GM23338 (cell line): ENCODE data around the gene QRFP. TPM values are rescaled to one million over a fixed set of nuclear protein-coding genes. Genes with fewer than 3 reads are reported as not detected.

Experiments
- ATAC-seq: fragments of 200-7000 bp; cut with Tn5 transposase; 3 replicates; pipeline ENCODE4 v1.9.1; 2020
- DNase-seq: peaks from one replicate; pipeline ENCODE4 v3.0.0-alpha.2; 2015; ENCODE audit warnings: low spot score
- H2AFZ ChIP-seq: fragments of 200-600 bp; sonication (generic); 2 replicates; pipeline ENCODE4 v1.8.0; 2016; ENCODE audit warnings: antibody characterized with exemption, mild to moderate bottlenecking, moderate library complexity
- H3F3A ChIP-seq: fragments of 200-600 bp; sonication (generic); replicated peaks from 2 replicates; pipeline ENCODE4 v1.8.0; 2017; ENCODE audit warnings: antibody characterized with exemption, mixed run types, low read depth
- H3K27ac ChIP-seq: fragments of 200-600 bp; sonication (generic); 2 replicates; pipeline ENCODE4 v1.6.1; 2016; ENCODE audit warnings: low read depth
- H3K27me3 ChIP-seq: fragments of 200-600 bp; sonication (generic); 2 replicates; pipeline ENCODE4 v1.8.0; 2016; ENCODE audit warnings: mild to moderate bottlenecking, mixed run types, moderate library complexity; ENCODE audit not compliant: insufficient read depth
- H3K36me3 ChIP-seq: fragments of 200-600 bp; sonication (generic); 2 replicates; pipeline ENCODE4 v1.8.0; 2016; ENCODE audit warnings: mild to moderate bottlenecking; ENCODE audit not compliant: insufficient read depth
- H3K4me1 ChIP-seq: fragments of 200-600 bp; sonication (generic); 2 replicates; pipeline ENCODE4 v1.8.0; 2016; ENCODE audit warnings: mild to moderate bottlenecking, moderate library complexity; ENCODE audit not compliant: insufficient read depth
- H3K4me2 ChIP-seq: fragments of 200-600 bp; sonication (generic); 2 replicates; pipeline ENCODE4 v1.7.1; 2017; ENCODE audit warnings: mixed run types
- H3K4me3 ChIP-seq: fragments of 200-600 bp; sonication (generic); 2 replicates; pipeline ENCODE4 v1.6.1; 2016; ENCODE audit warnings: mixed run types
- H3K79me2 ChIP-seq: fragments of 200-600 bp; sonication (generic); replicated peaks from 2 replicates; pipeline ENCODE4 v1.8.0; 2017; ENCODE audit warnings: mild to moderate bottlenecking; ENCODE audit not compliant: insufficient read depth
- H3K9me2 ChIP-seq: fragments of 200-600 bp; sonication (generic); 2 replicates; pipeline ENCODE4 v1.8.0; 2017; ENCODE audit not compliant: insufficient read depth
- H4K20me1 ChIP-seq: fragments of 200-600 bp; sonication (generic); replicated peaks from 2 replicates; pipeline ENCODE4 v1.8.0; 2017; ENCODE audit warnings: mild to moderate bottlenecking; ENCODE audit not compliant: insufficient read depth
- H3K27ac Mint-ChIP-seq: 2 replicates; pipeline ENCODE4 v1.8.0; 2020; ENCODE audit warnings: inconsistent platforms, mild to moderate bottlenecking, moderate library complexity, mixed read lengths
- H3K27me3 Mint-ChIP-seq: 3 replicates; pipeline ENCODE4 v1.8.0; 2022; ENCODE audit warnings: low read depth, mild to moderate bottlenecking, moderate library complexity, mixed read lengths, inconsistent platforms; ENCODE audit not compliant: insufficient read depth, poor library complexity
- H3K36me3 Mint-ChIP-seq: 3 replicates; pipeline ENCODE4 v1.8.0; 2021; ENCODE audit warnings: low read depth, mild to moderate bottlenecking, inconsistent platforms, moderate library complexity, mixed read lengths
- H3K4me1 Mint-ChIP-seq: 3 replicates; pipeline ENCODE4 v1.8.0; 2020; ENCODE audit warnings: mild to moderate bottlenecking, inconsistent platforms, mixed read lengths
- H3K4me3 Mint-ChIP-seq: 3 replicates; pipeline ENCODE4 v1.8.0; 2021; ENCODE audit warnings: moderate library complexity, mild to moderate bottlenecking, inconsistent platforms, mixed read lengths
- H3K9me3 Mint-ChIP-seq: 3 replicates; pipeline ENCODE4 v1.8.0; 2020; ENCODE audit warnings: moderate library complexity, mild to moderate bottlenecking, inconsistent platforms, mixed read lengths
- CREB1 ChIP-seq: fragments of 250-450 bp; sonication (Bioruptor Pico); IDR thresholded peaks from 2 replicates; pipeline ENCODE4 v1.5.0; 2020; ENCODE audit warnings: low read depth, mild to moderate bottlenecking, moderate library complexity
- EZH2 ChIP-seq: fragments of 200-600 bp; sonication (generic); IDR thresholded peaks from one replicate; pipeline ENCODE4 v1.8.0; 2017; ENCODE audit warnings: antibody characterized with exemption, mild to moderate bottlenecking, low read depth; ENCODE audit not compliant: unreplicated experiment
- EZH2phosphoT487 ChIP-seq: fragments of 200-600 bp; sonication (generic); IDR thresholded peaks from one replicate; pipeline ENCODE4 v1.8.1; 2018; ENCODE audit warnings: antibody characterized with exemption; ENCODE audit not compliant: unreplicated experiment
- NANOG ChIP-seq: IDR thresholded peaks from 2 replicates; pipeline ENCODE4 v1.6.1; 2016; ENCODE audit warnings: antibody characterized with exemption, borderline replicate concordance
- POLR2AphosphoS5 ChIP-seq: IDR thresholded peaks from 2 replicates; pipeline ENCODE4 v1.6.1; 2016; ENCODE audit warnings: antibody characterized with exemption, low read depth
- STAT1 ChIP-seq: IDR thresholded peaks from one replicate; pipeline ENCODE4 v1.6.1; 2016; ENCODE audit warnings: antibody characterized with exemption; ENCODE audit not compliant: unreplicated experiment
- ZNF114 ChIP-seq: fragments of 250-450 bp; sonication (Bioruptor Pico); IDR thresholded peaks from 2 replicates; pipeline ENCODE4 v1.5.0; 2020; ENCODE audit warnings: mild to moderate bottlenecking, moderate library complexity
- ZNF331 ChIP-seq: fragments of 250-450 bp; sonication (Bioruptor Pico); IDR thresholded peaks from 2 replicates; pipeline ENCODE4 v1.5.0; 2020; ENCODE audit warnings: low read depth, mild to moderate bottlenecking, moderate library complexity
- polyA plus RNA-seq: library from polyadenylated mRNA; unstranded; fragments of >200 nt; fragmentation: Nextera tagmentation; extraction: Ambion mirVana; gene quantifications from 2 replicates; pipeline ENCODE4 v1.2.1, GENCODE V29; 2016
- total RNA-seq: library from RNA; depleted of rRNA; stranded (reverse); fragments of >200 nt; shearing (Covaris generic); gene quantifications from 2 replicates; pipeline ENCODE4 v1.2.3, GENCODE V29; 2014
- TF ChIP-seq, protein P1 (sequence below): fragments of 250-450 bp; sonication (Bioruptor Pico); IDR thresholded peaks from 2 replicates; pipeline ENCODE4 v1.5.0; 2020; ENCODE audit warnings: mild to moderate bottlenecking, moderate library complexity
- TF ChIP-seq, protein P2 (sequence below): IDR thresholded peaks from one replicate; pipeline ENCODE4 v1.6.1; 2018; ENCODE audit warnings: antibody characterized with exemption; ENCODE audit not compliant: unreplicated experiment

Gene QRFP
- total and polyA plus RNA-seq, 2 experiments from 2014 or later, result not detected

DNA sequence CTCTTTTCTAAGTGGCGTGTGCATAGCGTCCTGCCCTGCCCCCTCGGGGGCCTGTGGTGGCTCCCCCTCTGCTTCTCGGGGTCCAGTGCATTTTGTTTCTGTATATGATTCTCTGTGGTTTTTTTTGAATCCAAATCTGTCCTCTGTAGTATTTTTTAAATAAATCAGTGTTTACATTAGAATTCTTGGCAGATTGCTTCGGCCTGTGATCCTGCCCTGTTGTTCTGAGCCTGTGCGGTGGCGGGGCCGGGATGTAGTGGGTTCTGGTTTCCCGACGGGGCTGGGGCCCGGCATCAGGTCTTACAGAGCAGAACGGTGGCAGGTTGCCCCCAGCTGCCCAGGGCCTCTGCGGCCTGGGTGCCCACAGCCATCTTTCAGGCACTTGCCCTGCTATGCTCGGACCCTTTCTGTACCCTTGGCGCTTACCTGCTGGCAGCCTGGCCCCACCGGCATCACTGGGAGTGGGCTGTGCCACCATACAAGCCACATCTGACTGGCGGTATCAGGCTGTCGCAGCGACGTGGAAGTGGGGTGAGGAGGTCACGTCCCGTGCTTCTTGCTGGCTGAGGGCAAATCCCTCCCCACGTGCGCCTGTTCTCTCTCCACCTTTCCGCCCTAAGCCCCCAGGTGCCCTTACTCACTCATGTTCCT is 9.0 kb downstream of the QRFP start:
- H4K20me1 ChIP-seq, result no peaks in the 10 kb centered on the region; the same call in 1 of the 2 replicates
- no peak overlapping the region for H3K27ac Mint-ChIP-seq
- no peaks in the 10 kb centered on the region for H3K79me2 ChIP-seq
- H3K36me3 ChIP-seq, result peaks cover 22% of the 10 kb centered on the region; the same call in 1 of the 2 replicates
- H3K4me3 ChIP-seq, result no peak overlapping the region
- ATAC-seq, result no peak
- H3K27me3 ChIP-seq, result no peaks in the 10 kb centered on the region
- H3K36me3 Mint-ChIP-seq, result peaks cover 42% of the 10 kb centered on the region
- peaks cover 7% of the 10 kb centered on the region; the same call in 1 of the 3 replicates for H3K4me1 Mint-ChIP-seq
- H2AFZ ChIP-seq, result no peak overlapping the region
- H3K4me2 ChIP-seq, result no peak overlapping the region
- H3K27me3 Mint-ChIP-seq, result peaks cover 9% of the 10 kb centered on the region
- no peaks in the 10 kb centered on the region for H3K9me3 Mint-ChIP-seq
- no peaks in the 10 kb centered on the region for H3K4me1 ChIP-seq
- H3K4me3 Mint-ChIP-seq, result no peak overlapping the region
- H3K9me2 ChIP-seq, result no peaks in the 10 kb centered on the region
- TF ChIP-seq NANOG, result no peak
- no peak for TF ChIP-seq ZNF331 (CRISPR knock-in tag)
- TF ChIP-seq EZH2phosphoT487, result no peak
- no peak for TF ChIP-seq STAT1
- no peak for TF ChIP-seq EZH2
- no peaks in the 10 kb centered on the region for H3F3A ChIP-seq
- peak overlapping the region; percentile 45; the same call in 1 of the 2 replicates for H3K27ac ChIP-seq
- DNase-seq, result no peak

DNA sequence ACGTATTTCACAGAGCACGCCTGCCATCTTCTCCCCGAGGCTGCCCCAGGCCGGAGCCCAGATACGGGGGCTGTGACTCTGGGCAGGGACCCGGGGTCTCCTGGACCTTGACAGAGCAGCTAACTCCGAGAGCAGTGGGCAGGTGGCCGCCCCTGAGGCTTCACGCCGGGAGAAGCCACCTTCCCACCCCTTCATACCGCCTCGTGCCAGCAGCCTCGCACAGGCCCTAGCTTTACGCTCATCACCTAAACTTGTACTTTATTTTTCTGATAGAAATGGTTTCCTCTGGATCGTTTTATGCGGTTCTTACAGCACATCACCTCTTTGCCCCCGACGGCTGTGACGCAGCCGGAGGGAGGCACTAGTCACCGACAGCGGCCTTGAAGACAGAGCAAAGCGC is 9.6 kb downstream of the QRFP start:
- peaks cover 2% of the 10 kb centered on the region; the same call in 1 of the 2 replicates for H4K20me1 ChIP-seq
- Mint-ChIP-seq H3K4me1 (peaks cover 7% of the 10 kb centered on the region; the same call in 1 of the 3 replicates), H3K27ac (no peak overlapping the region)

More for the DNA sequence above, 9.6 kb downstream of the QRFP start:
- H3K27ac ChIP-seq, result no peak overlapping the region; the same call in 1 of the 2 replicates
- no peak overlapping the region for H2AFZ ChIP-seq
- no peak overlapping the region for H3K4me2 ChIP-seq
- no peaks in the 10 kb centered on the region for H3K9me2 ChIP-seq
- H3K36me3 ChIP-seq, result peaks cover 26% of the 10 kb centered on the region; the same call in 1 of the 2 replicates
- no peaks in the 10 kb centered on the region for H3K79me2 ChIP-seq
- H3F3A ChIP-seq, result no peaks in the 10 kb centered on the region
- ATAC-seq (no peak), DNase-seq (no peak)
- Mint-ChIP-seq H3K9me3 (no peaks in the 10 kb centered on the region), H3K27me3 (peaks cover 9% of the 10 kb centered on the region), H3K4me3 (no peak overlapping the region), H3K36me3 (peaks cover 48% of the 10 kb centered on the region)
- H3K4me1 ChIP-seq, result no peaks in the 10 kb centered on the region
- H3K4me3 ChIP-seq, result no peak overlapping the region
- H3K27me3 ChIP-seq, result no peaks in the 10 kb centered on the region
- no peak for TF ChIP-seq ZNF331 (CRISPR knock-in tag)
- TF ChIP-seq NANOG, result no peak
- no peak for TF ChIP-seq POLR2AphosphoS5
- TF ChIP-seq CREB1 (CRISPR knock-in tag), result no peak
- TF ChIP-seq STAT1, result no peak
- no peak for TF ChIP-seq EZH2phosphoT487
- TF ChIP-seq, protein P1, sequence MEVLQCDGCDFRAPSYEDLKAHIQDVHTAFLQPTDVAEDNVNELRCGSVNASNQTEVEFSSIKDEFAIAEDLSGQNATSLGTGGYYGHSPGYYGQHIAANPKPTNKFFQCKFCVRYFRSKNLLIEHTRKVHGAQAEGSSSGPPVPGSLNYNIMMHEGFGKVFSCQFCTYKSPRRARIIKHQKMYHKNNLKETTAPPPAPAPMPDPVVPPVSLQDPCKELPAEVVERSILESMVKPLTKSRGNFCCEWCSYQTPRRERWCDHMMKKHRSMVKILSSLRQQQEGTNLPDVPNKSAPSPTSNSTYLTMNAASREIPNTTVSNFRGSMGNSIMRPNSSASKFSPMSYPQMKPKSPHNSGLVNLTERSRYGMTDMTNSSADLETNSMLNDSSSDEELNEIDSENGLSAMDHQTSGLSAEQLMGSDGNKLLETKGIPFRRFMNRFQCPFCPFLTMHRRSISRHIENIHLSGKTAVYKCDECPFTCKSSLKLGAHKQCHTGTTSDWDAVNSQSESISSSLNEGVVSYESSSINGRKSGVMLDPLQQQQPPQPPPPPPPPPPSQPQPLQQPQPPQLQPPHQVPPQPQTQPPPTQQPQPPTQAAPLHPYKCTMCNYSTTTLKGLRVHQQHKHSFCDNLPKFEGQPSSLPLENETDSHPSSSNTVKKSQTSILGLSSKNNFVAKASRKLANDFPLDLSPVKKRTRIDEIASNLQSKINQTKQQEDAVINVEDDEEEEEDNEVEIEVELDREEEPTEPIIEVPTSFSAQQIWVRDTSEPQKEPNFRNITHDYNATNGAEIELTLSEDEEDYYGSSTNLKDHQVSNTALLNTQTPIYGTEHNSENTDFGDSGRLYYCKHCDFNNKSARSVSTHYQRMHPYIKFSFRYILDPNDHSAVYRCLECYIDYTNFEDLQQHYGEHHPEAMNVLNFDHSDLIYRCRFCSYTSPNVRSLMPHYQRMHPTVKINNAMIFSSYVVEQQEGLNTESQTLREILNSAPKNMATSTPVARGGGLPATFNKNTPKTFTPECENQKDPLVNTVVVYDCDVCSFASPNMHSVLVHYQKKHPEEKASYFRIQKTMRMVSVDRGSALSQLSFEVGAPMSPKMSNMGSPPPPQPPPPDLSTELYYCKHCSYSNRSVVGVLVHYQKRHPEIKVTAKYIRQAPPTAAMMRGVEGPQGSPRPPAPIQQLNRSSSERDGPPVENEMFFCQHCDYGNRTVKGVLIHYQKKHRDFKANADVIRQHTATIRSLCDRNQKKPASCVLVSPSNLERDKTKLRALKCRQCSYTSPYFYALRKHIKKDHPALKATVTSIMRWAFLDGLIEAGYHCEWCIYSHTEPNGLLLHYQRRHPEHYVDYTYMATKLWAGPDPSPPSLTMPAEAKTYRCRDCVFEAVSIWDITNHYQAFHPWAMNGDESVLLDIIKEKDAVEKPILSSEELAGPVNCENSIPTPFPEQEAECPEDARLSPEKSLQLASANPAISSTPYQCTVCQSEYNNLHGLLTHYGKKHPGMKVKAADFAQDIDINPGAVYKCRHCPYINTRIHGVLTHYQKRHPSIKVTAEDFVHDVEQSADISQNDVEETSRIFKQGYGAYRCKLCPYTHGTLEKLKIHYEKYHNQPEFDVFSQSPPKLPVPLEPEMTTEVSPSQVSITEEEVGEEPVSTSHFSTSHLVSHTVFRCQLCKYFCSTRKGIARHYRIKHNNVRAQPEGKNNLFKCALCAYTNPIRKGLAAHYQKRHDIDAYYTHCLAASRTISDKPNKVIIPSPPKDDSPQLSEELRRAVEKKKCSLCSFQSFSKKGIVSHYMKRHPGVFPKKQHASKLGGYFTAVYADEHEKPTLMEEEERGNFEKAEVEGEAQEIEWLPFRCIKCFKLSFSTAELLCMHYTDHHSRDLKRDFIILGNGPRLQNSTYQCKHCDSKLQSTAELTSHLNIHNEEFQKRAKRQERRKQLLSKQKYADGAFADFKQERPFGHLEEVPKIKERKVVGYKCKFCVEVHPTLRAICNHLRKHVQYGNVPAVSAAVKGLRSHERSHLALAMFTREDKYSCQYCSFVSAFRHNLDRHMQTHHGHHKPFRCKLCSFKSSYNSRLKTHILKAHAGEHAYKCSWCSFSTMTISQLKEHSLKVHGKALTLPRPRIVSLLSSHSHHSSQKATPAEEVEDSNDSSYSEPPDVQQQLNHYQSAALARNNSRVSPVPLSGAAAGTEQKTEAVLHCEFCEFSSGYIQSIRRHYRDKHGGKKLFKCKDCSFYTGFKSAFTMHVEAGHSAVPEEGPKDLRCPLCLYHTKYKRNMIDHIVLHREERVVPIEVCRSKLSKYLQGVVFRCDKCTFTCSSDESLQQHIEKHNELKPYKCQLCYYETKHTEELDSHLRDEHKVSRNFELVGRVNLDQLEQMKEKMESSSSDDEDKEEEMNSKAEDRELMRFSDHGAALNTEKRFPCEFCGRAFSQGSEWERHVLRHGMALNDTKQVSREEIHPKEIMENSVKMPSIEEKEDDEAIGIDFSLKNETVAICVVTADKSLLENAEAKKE, result no peak
- no peak for TF ChIP-seq ZNF114 (CRISPR knock-in tag)
- TF ChIP-seq, protein P2, sequence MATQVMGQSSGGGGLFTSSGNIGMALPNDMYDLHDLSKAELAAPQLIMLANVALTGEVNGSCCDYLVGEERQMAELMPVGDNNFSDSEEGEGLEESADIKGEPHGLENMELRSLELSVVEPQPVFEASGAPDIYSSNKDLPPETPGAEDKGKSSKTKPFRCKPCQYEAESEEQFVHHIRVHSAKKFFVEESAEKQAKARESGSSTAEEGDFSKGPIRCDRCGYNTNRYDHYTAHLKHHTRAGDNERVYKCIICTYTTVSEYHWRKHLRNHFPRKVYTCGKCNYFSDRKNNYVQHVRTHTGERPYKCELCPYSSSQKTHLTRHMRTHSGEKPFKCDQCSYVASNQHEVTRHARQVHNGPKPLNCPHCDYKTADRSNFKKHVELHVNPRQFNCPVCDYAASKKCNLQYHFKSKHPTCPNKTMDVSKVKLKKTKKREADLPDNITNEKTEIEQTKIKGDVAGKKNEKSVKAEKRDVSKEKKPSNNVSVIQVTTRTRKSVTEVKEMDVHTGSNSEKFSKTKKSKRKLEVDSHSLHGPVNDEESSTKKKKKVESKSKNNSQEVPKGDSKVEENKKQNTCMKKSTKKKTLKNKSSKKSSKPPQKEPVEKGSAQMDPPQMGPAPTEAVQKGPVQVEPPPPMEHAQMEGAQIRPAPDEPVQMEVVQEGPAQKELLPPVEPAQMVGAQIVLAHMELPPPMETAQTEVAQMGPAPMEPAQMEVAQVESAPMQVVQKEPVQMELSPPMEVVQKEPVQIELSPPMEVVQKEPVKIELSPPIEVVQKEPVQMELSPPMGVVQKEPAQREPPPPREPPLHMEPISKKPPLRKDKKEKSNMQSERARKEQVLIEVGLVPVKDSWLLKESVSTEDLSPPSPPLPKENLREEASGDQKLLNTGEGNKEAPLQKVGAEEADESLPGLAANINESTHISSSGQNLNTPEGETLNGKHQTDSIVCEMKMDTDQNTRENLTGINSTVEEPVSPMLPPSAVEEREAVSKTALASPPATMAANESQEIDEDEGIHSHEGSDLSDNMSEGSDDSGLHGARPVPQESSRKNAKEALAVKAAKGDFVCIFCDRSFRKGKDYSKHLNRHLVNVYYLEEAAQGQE, result no peak
